ENCODE data around the gene NASP.
A peak's percentile ranks its signal among the peaks of the same experiment; 100 is the strongest.
"Not testable (repeated sequence)": the region's sequence is repeated elsewhere in the genome, so short reads cannot be mapped to it uniquely, and the experiment has no call there.

The NASP gene

DNA sequence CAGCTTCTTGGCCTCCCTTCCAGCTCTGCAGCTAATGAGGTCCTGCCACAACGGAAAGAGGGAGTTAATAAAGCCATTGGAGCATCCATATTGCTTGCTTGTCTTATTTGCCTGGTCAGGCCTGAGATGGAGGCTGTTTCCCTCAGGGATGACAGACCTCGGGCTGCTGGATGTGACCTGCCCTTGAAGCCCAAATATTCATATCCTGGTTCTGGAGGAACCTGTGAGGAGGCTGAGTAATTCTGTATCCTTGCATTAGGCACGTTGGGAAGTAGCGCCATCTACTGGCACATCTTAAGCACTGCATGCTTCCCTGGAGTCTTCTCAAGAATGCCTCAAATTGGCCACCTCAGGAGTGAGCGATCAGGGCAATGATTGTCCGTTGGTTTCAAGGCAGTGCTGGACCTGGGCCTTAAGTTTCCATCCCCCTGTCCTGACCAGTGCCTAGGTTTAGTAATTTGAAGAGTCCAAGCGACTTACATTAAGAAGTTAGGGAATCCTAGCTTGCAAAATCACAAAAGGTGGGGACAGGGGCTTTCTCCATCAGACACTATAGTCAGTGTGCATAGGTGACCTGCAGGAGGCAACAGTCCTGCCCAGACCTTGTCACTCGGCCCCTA is 13.8 kb upstream of the NASP start:
- peak; percentile 64 to 65 for DNase-seq

DNA sequence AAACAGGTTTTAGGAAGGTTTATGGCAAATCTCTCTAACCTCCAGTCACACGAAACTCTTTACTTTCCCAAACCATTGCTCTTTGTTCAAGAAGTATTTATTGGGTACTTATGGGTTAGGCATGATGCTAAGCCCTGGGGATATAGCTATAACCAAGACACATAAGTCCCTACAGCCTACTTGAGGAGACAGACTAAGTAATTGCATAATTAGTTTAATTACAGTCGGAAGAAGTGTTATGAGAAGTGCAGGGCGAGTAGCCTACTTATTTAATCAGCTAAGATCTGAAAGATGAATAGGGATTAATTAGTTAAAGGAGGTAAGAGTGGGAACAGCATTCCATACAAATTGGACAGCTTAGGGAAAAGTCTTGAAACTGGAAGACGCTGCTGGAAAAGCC is 13.2 kb upstream of the NASP start:
- no peak for DNase-seq

DNA sequence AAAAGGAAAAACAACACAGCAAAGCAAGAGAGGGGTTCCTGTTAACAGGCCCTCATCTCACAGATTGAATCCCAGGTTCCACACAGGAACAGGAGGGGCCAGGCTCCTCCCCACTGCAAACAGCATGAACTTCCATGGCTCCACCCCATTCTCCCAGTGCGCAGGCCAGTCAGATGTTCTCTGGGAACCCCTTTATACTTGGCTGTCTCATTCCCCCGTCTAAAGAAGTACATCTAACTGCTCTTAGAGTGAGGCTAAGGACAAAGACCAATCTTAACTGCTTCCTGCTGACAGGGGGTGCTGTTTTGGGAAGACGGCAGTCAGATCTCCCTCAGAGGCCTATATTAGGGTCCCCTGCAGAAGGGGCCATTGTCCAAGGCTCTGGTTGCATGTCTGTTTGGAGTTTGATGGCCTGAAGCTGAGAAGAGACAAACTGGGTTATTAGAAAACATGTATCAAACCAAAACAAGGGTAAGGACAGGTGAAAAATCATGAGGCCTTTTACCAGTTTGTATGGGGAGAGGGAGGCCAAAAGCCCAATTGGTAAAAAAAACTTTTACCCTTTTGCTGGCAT is 10.5 kb upstream of the NASP start:
- no peak for DNase-seq

DNA sequence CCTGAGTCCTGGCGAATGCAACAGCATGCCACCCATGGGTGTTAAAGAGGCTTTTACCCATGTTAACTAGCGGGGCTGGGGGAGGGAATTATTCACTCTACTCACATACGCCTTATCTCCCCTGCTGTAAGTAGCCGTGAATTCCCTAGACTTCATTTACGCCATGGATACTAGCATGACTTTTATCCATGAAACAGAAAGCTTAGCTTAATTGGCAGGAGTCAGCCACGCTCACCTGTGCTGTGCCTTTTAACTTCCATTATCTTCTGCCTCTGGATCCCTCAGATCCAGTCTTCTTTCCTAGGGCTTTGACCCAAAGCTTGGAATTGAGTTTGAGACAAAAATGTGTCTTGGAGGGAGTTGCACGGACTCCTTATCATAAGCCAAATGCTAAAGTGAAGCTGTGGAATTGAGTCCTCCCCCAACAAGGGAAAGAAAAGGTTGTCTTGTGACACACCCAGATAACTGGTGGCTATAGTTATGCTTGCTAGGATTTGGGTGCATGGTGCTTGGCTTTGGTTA is 9.7 kb upstream of the NASP start:
- no peak for DNase-seq

DNA sequence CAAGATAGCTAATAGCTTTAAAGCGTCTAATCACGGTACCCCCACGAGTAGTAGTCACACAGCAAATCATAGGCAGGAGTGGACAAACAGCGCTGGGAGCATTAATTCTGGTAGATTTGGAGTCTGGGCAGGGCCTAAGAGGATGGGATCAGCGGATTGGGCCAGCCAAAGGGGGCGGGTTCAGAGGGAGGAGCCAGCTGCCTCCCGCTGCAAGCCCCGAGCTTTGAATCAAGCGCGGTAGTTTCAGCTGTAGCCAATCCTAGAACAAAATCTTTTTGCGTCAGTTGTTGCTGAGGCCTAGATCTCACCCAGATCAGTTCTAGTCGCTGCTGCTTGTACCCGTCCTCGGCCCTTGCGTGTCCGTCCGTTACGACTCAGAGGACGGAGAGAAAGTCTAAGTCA is 576 bp upstream of the NASP start:
- DNase-seq = peak; percentile 92

DNA sequence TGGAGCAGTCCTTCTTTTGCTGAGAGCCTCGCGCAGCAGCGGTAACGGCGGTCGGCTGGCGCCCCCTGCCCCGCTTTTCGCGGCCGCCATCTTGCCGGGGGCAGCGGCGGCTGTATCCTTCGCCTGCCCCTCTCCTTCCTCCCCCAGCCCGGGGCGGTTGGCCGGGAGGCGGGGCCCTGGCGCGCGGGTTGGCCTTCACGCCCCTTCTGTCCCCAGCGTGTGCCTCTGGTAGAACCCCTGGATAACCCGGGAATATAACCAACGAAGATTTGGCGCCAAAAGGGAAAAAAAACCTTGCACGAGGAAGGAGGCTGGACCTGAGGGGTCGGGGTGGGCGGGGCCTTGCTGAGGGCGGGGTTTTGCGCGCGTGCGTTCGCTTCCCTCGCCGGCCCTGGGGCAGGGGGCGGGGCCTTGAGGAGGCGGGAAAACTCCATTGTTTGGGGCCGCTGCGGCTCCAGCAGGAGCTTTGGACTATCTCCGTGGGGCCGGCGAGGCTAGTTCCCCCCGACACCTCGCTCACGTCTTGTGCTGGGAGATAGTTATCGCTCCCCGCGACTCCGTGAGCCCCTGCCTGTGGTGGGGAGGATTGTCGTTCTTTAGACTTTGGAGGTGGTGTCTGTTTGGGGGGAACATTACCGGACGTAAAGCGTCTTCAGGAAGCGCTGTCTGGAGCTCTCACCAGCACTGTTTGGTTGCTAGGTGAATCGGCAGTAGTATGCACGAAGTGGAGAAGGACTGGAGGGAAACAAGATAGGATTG is 689 bp downstream of the NASP start:
- peak; percentile 82 for DNase-seq

DNA sequence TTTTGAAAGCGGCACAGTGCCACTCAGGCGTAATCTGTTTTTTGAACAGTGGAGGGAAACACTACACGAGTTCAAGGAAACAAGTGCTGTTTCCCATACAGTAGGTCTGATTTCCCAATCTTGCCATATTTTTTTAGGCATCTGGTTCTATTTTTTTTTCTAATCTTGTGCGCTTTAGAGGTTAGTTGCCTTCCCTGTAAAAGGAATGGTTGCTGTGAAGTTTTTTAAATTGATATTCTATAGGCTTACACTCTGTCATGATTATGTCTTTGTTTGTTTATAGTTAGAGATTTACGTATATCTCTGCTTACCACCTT is 1.2 kb downstream of the NASP start:
- no peak for DNase-seq

DNA sequence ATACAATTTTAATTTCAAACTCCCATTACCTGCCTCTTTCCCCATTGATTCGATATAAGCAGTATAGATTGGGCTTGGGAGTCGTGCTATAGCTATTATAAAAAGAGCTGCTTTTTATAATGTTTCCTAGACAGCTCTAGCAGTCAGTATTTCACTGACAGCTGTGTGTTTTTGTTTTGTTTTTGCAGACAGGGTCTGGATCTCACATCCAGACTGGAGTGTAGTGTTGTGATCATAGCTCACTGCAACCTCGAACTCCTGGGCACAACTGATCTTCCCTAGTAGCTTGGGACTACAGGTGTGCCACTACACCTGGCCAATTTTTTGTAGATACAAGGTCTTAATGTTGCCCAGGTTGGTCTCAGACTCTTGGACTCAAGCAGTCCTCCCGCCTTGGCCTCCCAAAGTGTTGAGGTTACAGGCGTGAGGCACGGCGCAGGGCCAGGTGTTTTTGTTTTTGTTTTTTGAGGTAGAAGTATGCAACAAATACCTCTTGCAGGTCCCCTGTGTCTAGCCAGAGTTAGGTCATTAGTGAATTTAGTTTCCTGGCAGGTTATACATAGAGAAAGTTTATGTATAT is 1.7 kb downstream of the NASP start:
- no peak for DNase-seq

DNA sequence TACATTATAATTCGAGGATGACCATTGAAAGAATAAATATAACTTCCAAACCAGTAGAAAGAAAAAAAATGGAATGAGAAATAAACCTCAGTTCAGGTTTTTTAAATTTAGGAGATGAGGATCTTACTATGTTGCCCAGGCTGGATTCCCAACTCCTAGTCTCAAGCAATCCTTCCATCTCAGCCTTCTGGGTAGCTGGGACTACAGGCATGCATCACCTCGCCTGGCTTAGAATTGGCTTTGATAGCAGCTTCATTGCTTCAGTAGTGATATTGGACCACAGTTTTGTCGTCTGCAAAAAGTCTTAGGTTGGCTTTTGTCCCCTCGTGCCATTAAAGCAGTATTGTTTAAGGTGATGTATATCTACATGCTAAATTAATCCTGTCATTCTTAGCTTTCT is 2.9 kb downstream of the NASP start:
- no peak for DNase-seq

DNA sequence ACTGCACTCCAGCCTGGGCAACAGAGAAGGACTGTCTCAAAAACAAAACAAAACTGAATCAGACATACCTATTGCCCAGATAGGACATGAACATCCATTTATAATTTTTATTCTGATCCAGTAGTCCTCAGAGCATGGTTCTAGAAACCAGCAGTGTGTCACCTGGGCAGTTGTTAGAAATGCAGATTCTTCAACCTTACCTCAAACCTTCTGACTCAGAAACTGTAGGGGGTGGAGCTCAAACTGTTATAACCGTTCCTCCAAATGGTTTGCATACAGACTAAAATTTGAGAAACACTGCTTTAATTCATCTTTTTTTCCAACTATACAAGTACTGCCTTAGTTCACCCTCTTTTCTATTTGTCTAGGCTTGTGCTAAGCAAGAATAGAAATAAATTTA is 6.0 kb downstream of the NASP start:
- DNase-seq = no peak

DNA sequence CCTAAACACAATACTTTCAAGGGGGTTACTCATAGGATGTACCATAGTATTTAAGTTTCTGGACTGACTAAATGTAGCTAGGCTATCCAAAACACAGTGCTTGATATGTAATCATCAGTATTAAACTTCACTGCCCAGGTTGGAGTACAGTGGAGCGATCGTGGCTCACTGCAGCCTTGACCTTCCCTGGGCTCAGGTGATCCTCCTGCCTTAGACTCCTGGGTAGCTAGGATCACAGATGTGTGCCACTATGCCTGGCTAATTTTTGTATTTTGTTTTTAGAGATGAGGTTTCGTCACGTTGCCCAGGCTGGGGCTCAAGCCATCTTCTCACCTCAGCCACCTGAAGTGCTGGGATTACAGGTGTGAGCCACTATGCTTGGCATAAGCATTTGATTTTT is 10.6 kb downstream of the NASP start:
- no peak for DNase-seq

DNA sequence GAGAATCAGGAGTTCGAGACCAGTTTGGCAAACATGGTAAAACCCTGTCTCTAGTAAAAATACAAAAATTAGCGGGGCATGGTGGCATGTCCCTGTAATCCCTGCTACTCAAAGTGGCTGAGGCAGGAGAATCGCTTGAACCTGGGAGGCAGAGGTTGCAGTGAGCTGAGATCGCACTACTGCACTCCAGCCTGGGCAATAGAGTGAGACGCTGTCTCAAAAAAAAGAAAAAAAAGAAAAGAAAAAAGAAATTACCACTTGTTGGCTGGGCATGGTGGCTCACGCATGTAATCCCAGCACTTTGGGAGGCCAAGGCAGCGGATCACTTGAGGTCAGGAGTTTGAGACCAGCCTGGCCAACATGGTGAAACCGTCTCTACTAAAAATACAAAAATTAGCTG is 12.9 kb downstream of the NASP start:
- DNase-seq = not testable (repeated sequence)

DNA sequence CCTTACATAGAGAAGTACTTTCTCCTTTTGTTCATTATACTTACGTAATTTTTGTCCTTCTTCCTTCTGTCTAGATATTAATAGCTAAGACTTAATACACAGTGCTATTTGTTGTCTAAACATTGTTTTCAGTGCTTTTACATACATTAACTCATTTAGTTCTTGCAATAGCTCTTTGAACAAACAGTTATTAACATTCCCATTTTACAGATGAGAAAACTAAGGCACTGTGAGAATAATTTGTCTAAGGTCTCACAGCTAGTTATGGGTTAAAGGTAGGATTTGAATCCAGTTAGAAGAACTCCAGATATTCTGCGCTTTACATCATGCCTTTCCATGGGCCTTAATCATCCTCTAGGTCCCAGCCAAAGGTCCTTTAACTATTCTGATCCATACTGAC is 20.4 kb downstream of the NASP start:
- DNase-seq = no peak

DNA sequence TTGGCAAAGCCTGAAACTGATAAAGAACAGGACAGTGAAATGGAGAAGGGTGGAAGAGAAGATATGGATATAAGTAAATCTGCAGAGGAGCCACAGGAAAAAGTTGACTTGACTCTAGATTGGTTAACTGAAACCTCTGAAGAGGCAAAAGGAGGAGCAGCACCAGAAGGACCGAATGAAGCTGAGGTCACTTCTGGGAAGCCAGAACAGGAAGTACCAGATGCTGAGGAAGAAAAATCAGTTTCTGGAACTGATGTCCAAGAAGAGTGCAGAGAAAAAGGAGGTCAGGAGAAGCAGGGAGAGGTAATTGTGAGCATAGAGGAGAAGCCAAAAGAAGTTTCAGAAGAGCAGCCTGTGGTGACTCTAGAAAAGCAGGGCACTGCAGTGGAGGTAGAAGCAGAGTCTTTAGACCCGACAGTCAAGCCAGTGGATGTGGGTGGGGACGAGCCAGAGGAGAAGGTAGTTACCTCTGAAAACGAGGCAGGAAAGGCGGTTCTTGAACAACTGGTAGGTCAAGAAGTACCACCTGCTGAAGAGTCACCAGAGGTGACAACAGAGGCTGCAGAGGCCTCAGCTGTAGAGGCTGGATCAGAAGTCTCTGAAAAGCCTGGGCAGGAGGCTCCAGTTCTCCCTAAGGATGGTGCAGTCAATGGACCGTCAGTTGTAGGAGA is 23.7 kb downstream of the NASP start:
- DNase-seq = no peak

DNA sequence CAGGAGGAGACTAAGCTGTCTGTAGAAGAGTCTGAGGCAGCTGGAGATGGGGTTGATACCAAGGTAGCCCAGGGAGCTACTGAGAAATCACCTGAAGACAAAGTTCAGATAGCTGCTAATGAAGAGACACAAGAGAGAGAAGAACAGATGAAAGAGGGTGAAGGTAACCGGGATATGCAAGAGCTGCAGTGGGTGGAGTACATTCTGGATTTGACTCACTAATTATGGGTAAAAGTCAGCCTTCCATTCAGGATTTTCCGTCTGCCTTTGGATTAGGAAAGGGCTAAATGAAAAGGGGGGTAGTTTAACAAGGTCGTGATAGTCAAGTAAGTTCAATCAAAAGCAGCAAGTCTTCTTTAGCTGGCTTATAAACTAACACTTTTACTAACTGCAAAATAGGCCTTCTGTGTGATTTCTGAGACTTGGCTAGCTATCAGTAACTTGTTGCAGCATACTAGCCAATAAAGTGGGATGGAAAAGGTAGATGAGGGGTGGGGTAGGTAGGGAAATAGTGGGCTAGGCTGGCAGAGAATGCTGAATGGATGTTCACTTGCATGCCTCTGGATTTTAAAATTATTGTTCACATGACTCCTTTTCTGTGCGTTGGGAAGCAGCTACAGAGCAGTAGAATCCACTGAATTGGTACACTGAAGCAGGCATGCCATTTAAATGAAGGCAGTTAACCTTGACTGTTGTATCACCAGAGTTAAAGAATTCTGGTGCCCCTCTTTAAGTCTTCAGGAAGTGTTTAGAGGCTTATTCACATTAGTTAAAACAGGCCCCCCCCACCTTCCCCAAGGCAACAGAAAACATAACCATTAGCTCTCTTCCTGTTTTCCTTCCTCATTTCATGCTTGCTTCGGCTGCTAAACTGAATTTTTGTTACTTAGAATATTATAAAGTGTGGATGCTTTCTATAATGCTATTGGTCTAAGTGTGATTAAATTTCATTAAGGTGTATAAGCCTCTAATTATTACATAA is 24.6 kb downstream of the NASP start:
- DNase-seq = no peak

DNA sequence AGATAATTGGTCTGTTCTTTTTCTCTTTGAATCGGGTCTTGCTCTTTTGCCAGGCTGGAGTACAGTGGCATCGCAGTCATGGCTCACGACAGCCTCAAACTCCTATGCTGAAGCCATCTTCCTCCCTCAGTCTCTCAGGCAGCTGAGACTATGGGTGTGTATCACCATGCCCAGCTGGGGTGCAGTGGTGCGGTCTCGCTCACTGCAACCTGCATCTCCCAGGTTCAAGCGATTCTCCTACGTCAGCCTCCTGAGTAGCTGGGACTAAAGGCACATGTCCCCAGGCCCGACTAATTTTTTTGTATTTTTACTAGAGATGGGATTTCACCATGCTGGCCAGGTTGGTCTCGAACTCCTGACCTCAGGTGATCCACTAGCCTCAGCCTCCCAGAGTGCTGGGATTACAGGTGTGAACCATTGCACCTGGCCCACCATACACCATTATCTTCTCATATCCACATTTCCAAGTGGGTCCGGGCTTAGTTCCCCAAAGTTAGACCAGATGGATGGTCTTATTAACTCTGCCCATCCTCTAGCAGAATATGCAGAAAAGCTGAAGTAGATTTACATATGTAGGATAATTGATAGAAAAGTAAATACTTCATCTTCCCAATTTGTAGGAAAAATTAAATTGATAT is 26.9 kb downstream of the NASP start:
- no peak for DNase-seq

DNA sequence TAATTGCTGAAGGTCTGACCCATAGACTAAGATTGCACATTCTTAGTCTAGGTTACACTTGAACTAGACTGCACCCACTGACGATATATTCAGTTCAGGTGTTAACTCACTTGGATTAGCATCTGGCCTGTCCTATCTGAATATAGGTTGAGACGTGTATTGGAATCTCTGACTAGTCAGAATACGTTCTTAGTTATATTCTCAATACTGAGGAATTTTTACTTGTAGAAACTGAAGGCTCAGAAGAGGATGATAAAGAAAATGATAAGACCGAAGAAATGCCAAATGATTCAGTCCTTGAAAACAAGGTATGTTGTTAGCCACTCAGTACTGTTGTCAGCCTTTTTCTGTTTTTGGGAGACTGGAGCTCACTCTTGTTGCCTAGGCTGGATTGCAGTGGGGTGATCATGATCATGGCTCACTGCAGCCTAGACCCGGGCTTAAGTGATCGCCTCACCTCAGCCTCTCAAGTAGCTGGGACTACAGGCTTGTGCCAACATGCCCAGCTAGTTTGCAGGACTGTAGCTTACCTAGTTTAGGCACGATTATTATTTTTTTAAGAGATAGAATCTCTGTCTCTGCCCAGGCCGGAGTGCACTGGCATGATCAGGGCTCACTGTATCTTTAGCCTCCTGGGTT is 29.2 kb downstream of the NASP start:
- no peak for DNase-seq

DNA sequence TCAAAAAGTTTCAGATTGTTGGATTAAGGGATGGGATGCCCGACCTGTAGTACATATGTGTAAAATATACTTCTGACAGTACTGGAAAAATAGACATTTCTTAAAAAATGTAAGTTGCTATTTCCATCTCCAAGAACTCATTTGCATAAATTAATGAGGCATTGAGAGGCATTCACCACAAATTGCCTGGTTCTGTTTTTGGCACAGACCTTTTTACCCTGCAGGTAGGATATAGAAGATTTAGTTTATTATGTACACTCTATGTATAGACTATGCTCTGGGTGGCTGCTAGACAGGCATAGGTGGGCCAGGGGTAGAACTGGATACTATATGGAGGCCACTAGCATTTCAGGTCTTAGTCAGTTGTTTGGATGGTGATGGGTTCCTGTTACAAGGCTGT is 32.0 kb downstream of the NASP start:
- DNase-seq = no peak

DNA sequence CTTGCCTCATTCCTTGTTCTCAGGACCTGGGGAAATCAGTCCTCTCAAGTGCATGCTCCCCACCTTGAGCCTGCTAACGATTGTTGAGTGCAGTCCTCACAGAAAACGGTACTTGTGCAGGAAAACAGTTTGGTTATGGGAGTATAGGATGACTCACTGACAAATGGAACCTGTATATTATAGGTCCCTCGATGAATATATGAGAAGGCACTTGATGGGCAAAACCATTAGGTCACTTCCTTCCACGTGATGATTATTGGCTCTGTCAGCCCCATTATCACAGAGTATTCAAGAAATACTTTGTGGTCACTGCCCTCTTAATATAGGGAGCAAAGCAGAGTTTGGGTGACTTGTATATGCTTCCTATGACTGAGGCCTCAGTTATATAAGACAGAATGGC is 33.8 kb downstream of the NASP start:
- DNase-seq = no peak

DNA sequence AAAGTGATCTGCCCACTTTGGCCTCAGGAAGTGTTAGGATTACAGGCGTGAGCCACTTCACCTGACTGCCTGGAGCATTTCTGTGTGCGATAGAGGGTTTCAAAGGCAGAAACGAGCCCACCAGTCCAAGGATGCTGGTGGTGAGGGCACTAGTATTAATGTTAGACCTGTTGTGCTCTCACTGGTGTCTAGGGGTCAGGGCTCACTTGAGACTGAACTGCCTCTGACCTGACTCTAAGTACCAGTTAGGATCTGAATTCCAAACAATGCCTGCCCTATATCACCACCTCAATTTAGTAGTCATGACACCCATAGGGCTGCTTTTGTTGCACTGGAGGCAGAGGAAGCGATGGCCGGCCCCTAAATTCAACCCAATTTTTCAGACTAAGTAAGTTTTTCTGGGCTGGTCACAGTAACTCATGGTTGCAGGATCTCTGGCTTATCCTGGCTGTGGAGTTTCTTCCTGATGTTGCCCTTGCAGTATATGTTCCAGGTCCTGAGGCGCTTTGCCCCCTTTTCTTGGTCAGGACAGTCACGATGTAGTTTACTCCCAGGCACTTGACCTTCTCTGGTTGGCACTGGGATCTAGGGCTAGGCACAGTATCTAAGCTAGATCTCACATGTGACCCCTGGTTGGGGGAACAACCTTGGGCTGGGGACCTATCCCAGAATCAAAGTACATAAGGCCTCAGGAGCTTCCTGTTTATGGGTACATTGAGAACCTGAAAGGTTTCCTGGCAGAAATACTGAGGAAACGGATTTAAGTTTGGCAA is 35.5 kb downstream of the NASP start:
- no peak for DNase-seq
